Fibroblast of the aortic adventitia (primary cell): Measurements from ENCODE around the gene TRIM14. TPM values are rescaled to one million over a fixed set of nuclear protein-coding genes. Genes with fewer than 3 reads are reported as not detected.

Experiments used
- DNase-seq: peaks from one replicate; pipeline ENCODE4 v3.0.0-alpha.2; 2010; ENCODE audit warnings: low read depth
- H3K4me3 ChIP-seq: 2 replicates; pipeline ENCODE4 v1.5.1; 2011; ENCODE audit warnings: low read depth, mild to moderate bottlenecking, control low read depth, low read length, moderate library complexity
- CTCF ChIP-seq: IDR thresholded peaks from 2 replicates; pipeline ENCODE4 v1.5.1; 2011; ENCODE audit warnings: mild to moderate bottlenecking, low read length, control low read depth, inconsistent platforms; ENCODE audit not compliant: insufficient read depth
- total RNA-seq: library from RNA; depleted of rRNA; stranded (reverse); fragments of >200 nt; gene quantifications from 2 replicates; pipeline ENCODE4 v1.2.3, GENCODE V29; 2012; ENCODE audit warnings: low replicate concordance

Gene TRIM14
- total RNA-seq, 1 donor, result 0.81 TPM

DNA sequence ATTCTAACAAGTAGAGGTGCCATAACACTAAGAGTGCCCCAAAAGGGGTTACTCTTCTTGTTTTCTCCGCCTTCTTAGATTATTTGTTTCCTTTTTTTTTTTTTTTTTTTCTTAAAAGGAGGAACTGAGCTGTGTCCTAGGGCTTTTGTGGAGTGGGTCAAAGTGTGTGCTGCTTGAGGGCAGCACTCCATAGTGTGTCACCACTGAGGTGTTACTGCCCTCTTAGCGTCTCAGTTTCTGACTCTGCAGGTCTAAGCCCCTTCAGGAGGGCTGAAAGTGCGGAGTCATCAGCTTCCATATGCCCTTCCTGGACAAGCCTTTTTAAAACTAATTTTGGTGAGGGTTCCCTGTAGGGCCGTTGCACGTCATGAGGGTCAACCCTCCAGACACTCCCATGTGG is 75.1 kb downstream of the TRIM14 start:
- no peak overlapping the region for H3K4me3 ChIP-seq
- DNase-seq, result no peak
- TF ChIP-seq CTCF, result no peak

DNA sequence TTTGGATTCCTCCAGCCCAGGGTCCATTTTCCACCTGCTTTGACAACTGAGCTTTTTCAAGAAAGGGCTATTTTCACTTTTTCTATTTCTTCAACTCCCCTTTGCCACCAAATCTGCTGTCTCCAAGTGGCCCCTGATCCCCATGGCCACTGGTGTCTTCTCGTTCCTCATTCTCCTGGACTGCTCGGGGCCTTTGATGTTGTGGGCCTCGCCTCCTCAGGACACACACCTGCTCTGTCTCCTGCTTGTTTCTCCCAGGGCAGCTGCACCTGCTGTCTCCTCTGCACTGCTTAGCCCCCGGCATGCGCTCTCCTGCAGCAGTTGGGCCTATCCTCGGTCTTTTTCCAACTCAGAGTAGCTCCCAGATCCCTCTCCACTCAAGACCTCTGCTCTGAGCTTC is 78.8 kb downstream of the TRIM14 start:
- H3K4me3 ChIP-seq, result no peak overlapping the region
- TF ChIP-seq CTCF, result no peak
- DNase-seq, result no peak

GRCh38 chr9:98039607-98040017 is 79.4 kb downstream of the TRIM14 start:
- peak; percentile 24 for DNase-seq
- H3K4me3 ChIP-seq, result no peak overlapping the region
- no peak for TF ChIP-seq CTCF

- no peak for DNase-seq
- TF ChIP-seq CTCF, result no peak
- no peak overlapping the region for H3K4me3 ChIP-seq
These were observed 80.1 kb downstream of the TRIM14 start for GRCh38 chr9:98038958-98039357.

- DNase-seq, result no peak
- TF ChIP-seq CTCF, result no peak
- H3K4me3 ChIP-seq, result no peak overlapping the region
These were observed 81.7 kb downstream of the TRIM14 start for GRCh38 chr9:98037357-98037756.

GRCh38 chr9:98034593-98035546 is 84.2 kb downstream of the TRIM14 start:
- peak; percentile 78 for TF ChIP-seq CTCF
- peak overlapping the region; percentile 17 for H3K4me3 ChIP-seq
- DNase-seq, result peak; percentile 78
